AG09319 (cell line): ENCODE results near the gene DUSP28.
A peak's percentile ranks its signal among the peaks of the same experiment; 100 is the strongest.

Experiments used
- DNase-seq: peaks from one replicate; pipeline ENCODE4 v3.0.0-alpha.2; 2010; ENCODE audit warnings: low read depth; ENCODE audit errors: extremely low read depth
- TF ChIP-seq, protein P1 (sequence below): IDR thresholded peaks from 2 replicates; pipeline ENCODE4 v1.5.1; 2011; ENCODE audit warnings: low read depth, mild to moderate bottlenecking, inconsistent platforms, low read length, moderate library complexity

DUSP28 gene

GRCh38 chr2:240560084-240560479, at the start of gene DUSP28:
DUSP28 (plus strand) TSS chr2:240560357; CDS start chr2:240560685, 328 bp downstream.
- DNase-seq = no peak

DNA sequence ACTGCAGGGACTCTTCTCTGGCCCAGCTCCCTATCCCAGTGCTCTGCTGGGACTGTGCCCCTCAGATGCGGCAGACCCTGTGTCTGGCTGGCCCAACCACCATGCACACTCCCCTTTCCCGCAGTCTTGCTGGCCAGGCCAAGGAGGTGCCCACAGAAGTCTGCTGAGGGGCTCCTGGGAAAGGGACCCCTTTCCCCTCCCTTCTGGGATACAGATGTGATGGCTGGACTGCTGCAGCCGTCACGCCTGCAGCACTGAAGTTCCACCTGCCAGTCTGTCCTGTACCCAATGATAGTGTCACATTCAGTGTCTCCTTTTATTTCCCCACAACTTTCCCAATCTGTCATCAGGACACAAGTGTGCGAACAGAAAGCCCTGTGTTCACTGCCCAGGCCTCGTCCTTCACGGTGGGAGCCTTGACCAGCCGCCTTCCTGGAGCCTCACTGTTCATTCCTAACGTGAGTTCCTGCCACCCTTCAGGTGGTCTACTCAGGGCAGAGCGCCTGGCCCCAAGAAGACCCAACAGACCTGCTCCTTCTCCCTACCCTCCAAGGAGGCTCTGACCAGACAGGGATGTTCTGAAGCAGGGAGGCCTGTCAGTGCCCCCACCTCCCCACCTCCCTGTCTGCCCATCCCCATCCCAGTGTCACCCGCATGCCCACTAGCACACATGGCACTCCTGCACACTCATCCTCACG, 49.5 kb upstream of the DUSP28 start:
- DNase-seq = no peak
- TF ChIP-seq, protein P1, sequence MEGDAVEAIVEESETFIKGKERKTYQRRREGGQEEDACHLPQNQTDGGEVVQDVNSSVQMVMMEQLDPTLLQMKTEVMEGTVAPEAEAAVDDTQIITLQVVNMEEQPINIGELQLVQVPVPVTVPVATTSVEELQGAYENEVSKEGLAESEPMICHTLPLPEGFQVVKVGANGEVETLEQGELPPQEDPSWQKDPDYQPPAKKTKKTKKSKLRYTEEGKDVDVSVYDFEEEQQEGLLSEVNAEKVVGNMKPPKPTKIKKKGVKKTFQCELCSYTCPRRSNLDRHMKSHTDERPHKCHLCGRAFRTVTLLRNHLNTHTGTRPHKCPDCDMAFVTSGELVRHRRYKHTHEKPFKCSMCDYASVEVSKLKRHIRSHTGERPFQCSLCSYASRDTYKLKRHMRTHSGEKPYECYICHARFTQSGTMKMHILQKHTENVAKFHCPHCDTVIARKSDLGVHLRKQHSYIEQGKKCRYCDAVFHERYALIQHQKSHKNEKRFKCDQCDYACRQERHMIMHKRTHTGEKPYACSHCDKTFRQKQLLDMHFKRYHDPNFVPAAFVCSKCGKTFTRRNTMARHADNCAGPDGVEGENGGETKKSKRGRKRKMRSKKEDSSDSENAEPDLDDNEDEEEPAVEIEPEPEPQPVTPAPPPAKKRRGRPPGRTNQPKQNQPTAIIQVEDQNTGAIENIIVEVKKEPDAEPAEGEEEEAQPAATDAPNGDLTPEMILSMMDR = no peak

More at GRCh38 chr2:240560084-240560479, at the start of gene DUSP28:
- TF ChIP-seq, protein P1 = no peak

GRCh38 chr2:240511351-240512108, 48.6 kb upstream of the DUSP28 start:
- DNase-seq = no peak
- TF ChIP-seq, protein P1 = no peak

- no peak for DNase-seq
- TF ChIP-seq, protein P1 = no peak
Measured at GRCh38 chr2:240512109-240512485, 48.1 kb upstream of the DUSP28 start.

DNA sequence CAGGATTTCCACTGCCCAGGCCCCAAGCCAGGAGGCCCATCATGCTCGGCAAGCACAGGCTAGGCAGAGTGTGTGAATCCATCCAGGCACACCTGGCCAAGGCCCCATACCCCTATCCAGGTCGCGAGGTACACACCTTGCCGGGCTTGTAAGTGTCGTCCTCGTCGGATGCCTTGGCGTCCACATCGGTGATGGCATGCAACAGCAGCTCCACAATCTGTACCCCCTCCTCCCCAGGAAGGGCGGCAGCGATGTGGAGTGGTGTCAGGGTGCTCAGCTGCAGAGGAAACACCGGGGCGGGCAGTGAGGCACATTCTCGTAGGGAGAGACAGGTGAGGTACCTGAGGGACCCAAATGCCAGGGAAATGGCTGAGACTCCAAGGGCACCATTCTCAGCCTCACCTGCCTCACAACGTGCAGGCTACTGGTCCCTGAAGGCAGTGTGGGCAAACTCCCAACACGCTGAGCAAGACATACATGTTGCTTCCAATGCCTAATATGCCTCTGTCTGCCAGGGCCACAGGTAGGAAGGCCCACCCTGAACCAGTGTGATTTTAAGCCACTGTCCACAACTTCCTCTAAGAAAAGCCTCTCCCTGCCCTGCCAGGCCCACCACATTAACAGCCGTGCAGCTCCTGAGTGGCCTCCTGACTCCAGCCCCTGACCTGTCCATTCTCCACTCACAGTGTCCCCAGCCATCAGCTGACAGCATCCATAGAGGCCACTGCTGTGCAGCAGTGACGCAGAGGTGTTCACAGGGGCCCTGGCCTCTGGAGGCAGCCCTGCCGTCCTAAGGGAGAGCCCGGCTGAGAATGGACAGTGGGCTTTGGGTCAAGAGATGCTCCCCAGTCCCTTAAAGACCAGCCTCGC, 47.3 kb upstream of the DUSP28 start:
- TF ChIP-seq, protein P1 = no peak
- no peak for DNase-seq

DNA sequence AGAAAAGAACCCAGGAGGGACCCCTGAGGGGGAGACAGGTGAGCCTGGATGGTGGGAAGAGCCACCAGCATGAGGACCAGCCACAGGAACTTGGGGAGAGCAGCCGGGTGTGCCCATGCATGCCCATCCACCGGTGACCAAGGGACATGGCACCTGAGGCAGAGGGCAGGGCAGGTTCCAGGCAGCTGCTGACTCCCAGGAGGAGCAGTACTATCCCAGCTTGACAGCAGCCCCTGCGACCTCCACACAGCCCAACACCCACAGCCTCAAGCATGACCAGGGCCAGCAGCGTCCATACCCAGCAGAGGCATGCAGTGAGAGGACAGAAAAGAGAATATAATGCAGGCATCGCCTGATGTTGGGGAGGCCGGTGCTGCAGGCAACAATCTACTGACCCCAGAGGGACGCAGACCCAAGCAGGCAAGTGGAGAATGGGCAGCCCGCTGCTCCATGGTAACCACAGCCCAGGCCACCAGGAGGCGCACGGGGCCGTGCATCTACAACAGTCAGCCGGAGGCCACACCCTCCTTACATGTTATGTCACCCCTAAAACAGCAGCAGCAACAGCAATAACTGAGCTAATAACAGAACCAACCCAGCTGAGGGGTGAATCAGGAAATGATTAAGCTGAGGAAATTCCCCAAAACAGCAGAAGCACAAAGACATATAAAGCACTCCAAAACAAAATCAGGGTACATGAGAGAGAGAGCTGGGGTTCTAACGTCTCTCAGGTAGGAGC, 46.4 kb upstream of the DUSP28 start:
- TF ChIP-seq, protein P1 = peak; percentile 99
- peak; percentile 55 for DNase-seq
